ENCODE measurements around the gene WDR47. TPM values are rescaled to one million over a fixed set of nuclear protein-coding genes. Genes with fewer than 3 reads are reported as not detected.
A peak's percentile ranks its signal among the peaks of the same experiment; 100 is the strongest.

Gene WDR47
- total and polyA plus RNA-seq, 7 donors: 5.7 to 19.6 (median 14.2) TPM

- Histone ChIP-seq H3K36me3 (ENCODE audit: insufficient read depth in 1 of 2, low read depth in 1 of 2) (peaks cover 0 to 12% of the 10 kb centered on the region in 2 donors), H3K4me3 (peak within 1 kb of the TSS; percentile 73), H3K27me3 (ENCODE audit: insufficient read depth in 3 of 3, low read length in 2 of 3) (no peaks in the 10 kb centered on the region), H3K9me3 (no peaks in the 10 kb centered on the region), H3K27ac (peak within 1 kb of the TSS; percentile 94), H3K4me1 (peaks cover 19% of the 10 kb centered on the region)
- 0% methylated on average over 71 to 72 of the region's 72 CpGs for WGBS, 3 donors
- TF ChIP-seq CTCF (IDR thresholded peaks at IDR 0.05): no peak
- DNase-seq: peak; percentile 94 to 95
- intact Hi-C loops (cut with DNase I): loop anchor here (5.0 to 10.0 kb wide), 2 partner anchors 82 to 149 kb away; partner anchors contain the start of genes ELAPOR1 (in 1 of the 2) and WDR47 (in 1 of the 2)
- peak; percentile 96 to 98 (median 96) for ATAC-seq
Observed at GRCh38 chr1:108963052-108963686, 78.7 kb downstream of the WDR47 start, which contains the start of gene CLCC1. CLCC1 (minus strand) TSS chr1:108963484; CDS start chr1:108950437, 13,047 bp downstream.

- peak overlapping the region; percentile 94 for H3K27ac ChIP-seq
- ATAC-seq: peak in 2 of 4 donors; percentile 17 to 35
- intact Hi-C loops (cut with DNase I): loop anchor here (5.0 to 10.0 kb wide), 2 partner anchors 82 to 150 kb away; partner anchors contain the start of genes ELAPOR1 (in 1 of the 2) and WDR47 (in 1 of the 2)
Observed at GRCh38 chr1:108962681-108963051, 79.2 kb downstream of the WDR47 start.

GRCh38 chr1:108961752-108962486, 80.0 kb downstream of the WDR47 start:
- TF ChIP-seq CTCF (IDR thresholded peaks at IDR 0.05): no peak
- no peak for ATAC-seq
- Histone ChIP-seq H3K4me1 (peaks cover 30% of the 10 kb centered on the region), H3K9me3 (no peaks in the 10 kb centered on the region), H3K27me3 (ENCODE audit: insufficient read depth in 3 of 3, low read length in 2 of 3) (no peaks in the 10 kb centered on the region), H3K27ac (peak overlapping the region; percentile 94), H3K4me3 (peak overlapping the region; percentile 73), H3K36me3 (ENCODE audit: insufficient read depth in 1 of 2, low read depth in 1 of 2) (peaks cover 0 to 17% of the 10 kb centered on the region in 2 donors)
- intact Hi-C loops (cut with DNase I): loop anchor here (5.0 to 10.0 kb wide), 2 partner anchors 83 to 150 kb away; partner anchors contain the start of genes ELAPOR1 (in 1 of the 2) and WDR47 (in 1 of the 2)
- no peak for DNase-seq
- WGBS, 3 donors: 73 to 84% (median 83%) methylated on average over 15 of the region's 15 CpGs

More at GRCh38 chr1:108962681-108963051, 79.2 kb downstream of the WDR47 start:
- TF ChIP-seq CTCF (IDR thresholded peaks at IDR 0.05): no peak
- DNase-seq: peak in 1 of 2 donors; percentile 26
- Histone ChIP-seq H3K9me3 (no peaks in the 10 kb centered on the region), H3K4me3 (peak overlapping the region; percentile 73), H3K36me3 (ENCODE audit: insufficient read depth in 1 of 2, low read depth in 1 of 2) (peaks cover 0 to 13% of the 10 kb centered on the region in 2 donors), H3K4me1 (peaks cover 25% of the 10 kb centered on the region), H3K27me3 (ENCODE audit: insufficient read depth in 3 of 3, low read length in 2 of 3) (no peaks in the 10 kb centered on the region)
- 12 to 13% (median 12%) methylated on average over 12 of the region's 12 CpGs for WGBS, 3 donors

GRCh38 chr1:108961198-108961597, 80.7 kb downstream of the WDR47 start:
- intact Hi-C loops (cut with DNase I): loop anchor here (5.0 to 10.0 kb wide), 2 partner anchors 84 to 151 kb away; partner anchors contain the start of genes ELAPOR1 (in 1 of the 2) and WDR47 (in 1 of the 2)
- TF ChIP-seq CTCF (IDR thresholded peaks at IDR 0.05): no peak
- Histone ChIP-seq H3K36me3 (ENCODE audit: insufficient read depth in 1 of 2, low read depth in 1 of 2) (peaks cover 0 to 18% of the 10 kb centered on the region in 2 donors), H3K4me1 (peaks cover 30% of the 10 kb centered on the region), H3K27me3 (ENCODE audit: insufficient read depth in 3 of 3, low read length in 2 of 3) (no peaks in the 10 kb centered on the region), H3K9me3 (no peaks in the 10 kb centered on the region), H3K4me3 (no peak overlapping the region), H3K27ac (no peak overlapping the region)
- WGBS, 3 donors: 86 to 91% (median 87%) methylated on average over 9 of the region's 9 CpGs
- ATAC-seq: no peak
- no peak for DNase-seq
